Fibroblast of mammary gland (primary cell): ENCODE measurements around the gene DKK3.

ENCODE experiments used
- DNase-seq: peaks from one replicate; pipeline ENCODE4 v3.0.0-alpha.2; 2010; ENCODE audit warnings: low read depth
- H3K4me3 ChIP-seq: 2 replicates; pipeline ENCODE4 v1.5.1; 2011; ENCODE audit warnings: low read depth, mild to moderate bottlenecking, low read length, moderate library complexity; ENCODE audit not compliant: control insufficient read depth
- CTCF ChIP-seq: conservative IDR thresholded peaks from 2 replicates; pipeline ENCODE4 v1.5.1; 2011; ENCODE audit warnings: low read depth, low read length, inconsistent platforms; ENCODE audit not compliant: control insufficient read depth, insufficient read depth

DKK3 gene

GRCh38 chr11:11987503-11988022, 20.9 kb downstream of the DKK3 start:
- no peak overlapping the region for H3K4me3 ChIP-seq
- peak; percentile 51 for TF ChIP-seq CTCF
- DNase-seq: peak; percentile 54

GRCh38 chr11:11985954-11986949, 22.2 kb downstream of the DKK3 start:
- TF ChIP-seq CTCF: no peak
- DNase-seq: no peak
- H3K4me3 ChIP-seq: no peak overlapping the region

DNA sequence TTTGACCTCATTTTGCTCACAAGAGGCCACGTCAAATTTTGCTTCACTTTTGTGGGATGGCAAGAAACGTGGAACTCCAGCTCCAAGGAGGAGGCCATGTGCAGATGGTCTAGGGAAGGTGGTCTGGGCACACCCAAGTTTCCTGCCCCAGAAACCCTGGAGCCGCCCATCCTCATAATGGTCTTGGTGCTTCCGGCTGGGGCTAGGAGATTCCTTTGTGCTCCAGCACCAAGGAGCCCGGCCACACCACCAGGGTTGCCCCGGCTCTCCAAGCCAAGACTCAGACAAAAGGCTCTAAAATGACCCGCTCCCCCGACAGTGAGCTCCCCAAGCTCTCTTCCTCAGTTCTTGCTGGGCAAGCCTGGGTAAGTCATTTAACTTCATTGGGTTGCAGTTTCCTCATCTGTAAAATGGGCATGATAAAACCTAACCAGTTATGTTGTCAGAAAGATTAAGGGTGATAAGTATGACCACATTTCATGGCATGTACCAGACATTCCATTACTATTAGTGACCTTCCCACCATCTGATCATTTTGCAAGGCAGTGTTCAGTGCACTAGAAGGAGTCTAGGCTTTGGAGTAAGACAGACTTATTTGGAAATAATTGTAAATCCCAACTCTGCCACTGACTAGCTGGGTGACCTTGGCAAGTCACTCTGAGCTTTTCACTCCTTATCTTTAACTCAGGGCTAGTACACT, 23.3 kb downstream of the DKK3 start:
- no peak overlapping the region for H3K4me3 ChIP-seq
- DNase-seq: peak; percentile 81
- no peak for TF ChIP-seq CTCF

- no peak overlapping the region for H3K4me3 ChIP-seq
- TF ChIP-seq CTCF: no peak
- no peak for DNase-seq
These were observed 23.9 kb downstream of the DKK3 start for GRCh38 chr11:11984563-11984962.

DNA sequence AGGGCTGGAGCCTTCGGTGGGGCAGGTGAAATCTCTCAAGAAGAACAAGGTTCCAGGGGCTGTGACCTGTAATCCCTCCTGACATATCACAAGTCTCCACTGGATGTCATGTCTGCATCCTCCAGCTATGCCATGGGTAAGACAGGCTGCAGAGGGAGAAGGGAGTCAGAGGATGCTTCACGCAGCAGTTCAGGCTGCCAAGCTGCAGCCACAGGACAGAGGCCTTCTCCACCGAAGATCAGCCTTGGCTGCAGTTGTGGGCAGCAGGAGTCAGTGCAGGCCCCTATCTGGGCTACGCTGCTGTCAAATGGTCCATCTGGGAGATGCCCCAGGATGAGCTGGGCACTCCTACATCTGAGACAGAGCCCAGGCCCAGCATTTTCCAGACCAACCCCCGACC, 25.0 kb downstream of the DKK3 start:
- no peak overlapping the region for H3K4me3 ChIP-seq
- DNase-seq: no peak
- TF ChIP-seq CTCF: no peak

DNA sequence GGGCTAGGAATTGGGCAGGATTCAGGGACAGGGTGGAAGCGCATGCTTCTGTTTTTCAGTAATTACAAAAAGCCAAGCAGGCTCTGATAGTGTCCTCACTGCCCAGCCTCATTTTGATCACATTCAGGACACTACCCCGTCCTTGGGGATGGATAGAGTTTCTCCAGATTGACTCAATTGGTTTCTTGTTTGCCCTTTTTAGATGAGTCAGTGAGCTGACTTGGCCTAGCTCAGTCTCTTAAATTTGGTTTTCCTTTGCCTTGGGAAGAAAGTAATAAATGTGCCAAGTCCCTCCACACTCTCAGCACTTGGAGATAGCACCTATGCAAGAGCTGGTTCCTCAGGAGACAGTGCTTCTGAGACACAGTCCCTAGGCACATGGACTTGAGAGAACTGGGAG, 25.5 kb downstream of the DKK3 start:
- no peak for TF ChIP-seq CTCF
- peak; percentile 74 for DNase-seq
- H3K4me3 ChIP-seq: no peak overlapping the region
